PC-9 (cell line): ENCODE data around the gene RBMS3.

ENCODE experiments used
- CTCF ChIP-seq: fragments of 200-600 bp; sonication (generic); conservative IDR thresholded peaks from 2 replicates; pipeline ENCODE4 v1.6.1; 2017; ENCODE audit warnings: mixed run types, antibody characterized with exemption, mild to moderate bottlenecking, moderate library complexity
- EZH2 ChIP-seq: fragments of 200-600 bp; sonication (generic); IDR thresholded peaks from 2 replicates; pipeline ENCODE4 v1.8.0; 2017; ENCODE audit warnings: antibody characterized with exemption, low read depth

GRCh38 chr3:29281344-29282241 lies 722 bp downstream of the RBMS3 start:
- TF ChIP-seq CTCF (no peak), EZH2 (no peak)
